HG03354 (cell line): ENCODE data around the gene ABTB2.
"Not testable (repeated sequence)": the region's sequence is repeated elsewhere in the genome, so short reads cannot be mapped to it uniquely, and the experiment has no call there.

Source experiments
- ATAC-seq: cut with Tn5 transposase; IDR thresholded peaks from one replicate; pipeline ENCODE4 v1.9.1; 2021; ENCODE audit warnings: mild to moderate bottlenecking; ENCODE audit not compliant: unreplicated experiment, poor library complexity, severe bottlenecking

The ABTB2 gene

DNA sequence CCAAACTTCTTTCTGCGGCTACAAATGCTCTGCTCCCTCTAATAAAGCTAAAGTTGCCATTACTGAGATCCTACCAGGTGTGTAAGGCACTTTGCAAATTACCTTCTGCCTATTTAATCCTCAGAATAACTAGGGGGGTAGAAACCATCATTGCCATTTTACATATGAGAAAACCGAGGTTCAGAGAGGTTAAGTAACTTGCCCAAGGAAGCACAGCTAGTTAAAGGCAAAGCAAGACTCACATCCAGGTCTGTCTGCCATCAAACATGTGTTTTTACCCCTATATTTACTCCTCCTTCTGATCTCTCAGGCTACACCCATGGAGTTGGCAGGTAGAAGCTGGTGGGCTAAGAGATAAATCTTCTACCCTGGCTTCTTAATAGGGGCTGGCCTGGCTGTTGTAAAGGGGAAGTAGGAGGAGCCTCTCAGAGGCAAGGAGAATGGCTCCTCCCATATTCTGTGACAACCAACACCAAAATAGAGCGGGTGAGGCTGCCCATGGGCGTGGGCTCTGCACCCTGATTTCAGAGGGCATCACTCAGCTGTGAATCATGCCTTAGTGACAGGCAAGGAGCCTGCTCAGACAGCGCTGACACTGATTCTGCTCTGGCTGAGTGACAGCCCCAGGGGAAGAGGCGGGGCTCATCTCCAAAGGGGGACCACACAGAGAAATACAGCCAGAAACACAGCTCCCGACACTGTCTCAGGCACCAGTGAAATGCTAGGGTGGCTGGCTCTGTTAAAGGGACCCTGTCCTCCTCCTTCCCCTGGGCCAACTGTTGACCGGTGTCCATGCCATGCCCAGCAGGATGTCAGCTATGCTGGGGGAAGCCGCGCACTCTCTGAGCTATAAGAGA, 106.8 kb downstream of the ABTB2 start:
- peak; percentile 83 for ATAC-seq

GRCh38 chr11:34250211-34250610, 107.6 kb downstream of the ABTB2 start:
- no peak for ATAC-seq

GRCh38 chr11:34249439-34249838, 108.4 kb downstream of the ABTB2 start:
- ATAC-seq: no peak

GRCh38 chr11:34246511-34246910, 111.3 kb downstream of the ABTB2 start:
- not testable (repeated sequence) for ATAC-seq

- no peak for ATAC-seq
Measured at GRCh38 chr11:34245041-34245440, 112.8 kb downstream of the ABTB2 start.

DNA sequence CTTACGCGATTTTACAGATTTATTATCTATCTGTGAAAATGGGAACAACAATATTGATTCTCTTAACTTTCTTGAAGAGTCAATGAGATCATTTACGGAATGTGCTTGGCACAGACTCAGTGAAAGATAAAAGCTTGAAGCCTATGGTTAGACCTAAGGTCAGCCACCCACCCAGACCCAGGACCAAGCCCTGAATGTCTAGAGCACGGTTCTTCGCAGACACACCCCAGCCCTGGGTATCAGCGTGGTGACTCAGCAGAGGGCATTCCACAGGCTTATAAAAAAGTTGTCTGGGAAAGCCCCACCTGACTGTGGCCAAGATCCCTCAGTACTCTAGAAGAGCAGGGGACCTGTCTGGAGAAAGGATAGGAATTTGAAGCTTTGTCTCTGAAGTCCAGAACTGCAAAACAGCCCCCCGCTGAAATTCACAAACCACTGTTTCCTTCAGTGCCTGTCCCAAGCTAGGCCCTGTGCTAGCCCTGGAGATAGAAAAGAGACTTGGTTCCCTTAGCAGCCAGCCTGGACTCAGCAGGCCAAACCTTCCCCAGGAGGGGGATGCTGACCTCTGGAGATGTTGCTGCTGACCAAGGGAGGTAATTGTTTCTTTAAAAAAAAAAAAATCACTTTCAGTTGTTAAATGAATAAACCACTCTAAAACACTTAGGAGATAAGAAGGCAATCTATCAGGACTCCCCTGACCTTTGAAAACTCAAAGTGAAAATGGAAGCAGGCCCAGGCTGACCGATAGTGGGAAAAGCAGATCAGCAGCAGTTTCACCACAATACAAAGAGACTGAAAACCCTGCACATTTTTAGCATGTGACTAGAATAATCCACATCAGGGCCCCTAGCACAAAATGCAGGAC, 114.0 kb downstream of the ABTB2 start:
- peak; percentile 67 for ATAC-seq

GRCh38 chr11:34242037-34242625, 115.7 kb downstream of the ABTB2 start:
- peak; percentile 32 for ATAC-seq

- ATAC-seq: no peak
Measured at GRCh38 chr11:34240150-34240494, 117.7 kb downstream of the ABTB2 start.

DNA sequence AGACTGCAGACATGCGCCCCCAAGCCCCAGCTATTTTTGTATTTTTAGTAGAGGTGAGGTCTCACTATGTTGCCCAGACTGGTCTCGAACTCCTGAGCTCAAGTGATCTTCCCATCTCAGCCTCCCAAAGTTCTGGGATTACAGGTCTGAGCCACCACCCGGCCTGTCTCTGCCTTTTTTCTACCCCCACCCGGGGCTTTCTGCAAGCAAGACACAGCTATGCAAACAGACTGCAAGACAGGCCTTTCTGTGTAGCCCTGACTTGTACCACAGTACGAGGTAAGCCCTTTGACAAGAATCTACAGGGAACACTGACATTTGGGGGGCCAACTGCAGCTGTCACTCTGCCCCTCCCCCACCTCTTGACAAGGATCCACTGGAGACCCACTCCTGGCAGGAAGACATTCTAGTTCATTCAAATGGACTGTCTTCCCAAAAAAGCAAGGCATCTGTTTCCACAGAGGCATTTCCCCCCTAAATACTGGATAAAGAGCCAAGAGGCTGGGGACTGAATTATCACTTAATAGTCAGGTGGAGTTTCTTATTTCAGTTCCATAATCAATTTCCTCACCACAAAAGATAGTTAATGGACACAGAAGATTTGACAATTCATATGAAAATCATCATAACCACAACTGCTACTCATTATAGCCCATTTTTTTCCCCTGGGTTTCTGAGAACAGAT, 118.2 kb downstream of the ABTB2 start:
- ATAC-seq: peak; percentile 40

GRCh38 chr11:34238966-34239365, 118.8 kb downstream of the ABTB2 start:
- no peak for ATAC-seq

DNA sequence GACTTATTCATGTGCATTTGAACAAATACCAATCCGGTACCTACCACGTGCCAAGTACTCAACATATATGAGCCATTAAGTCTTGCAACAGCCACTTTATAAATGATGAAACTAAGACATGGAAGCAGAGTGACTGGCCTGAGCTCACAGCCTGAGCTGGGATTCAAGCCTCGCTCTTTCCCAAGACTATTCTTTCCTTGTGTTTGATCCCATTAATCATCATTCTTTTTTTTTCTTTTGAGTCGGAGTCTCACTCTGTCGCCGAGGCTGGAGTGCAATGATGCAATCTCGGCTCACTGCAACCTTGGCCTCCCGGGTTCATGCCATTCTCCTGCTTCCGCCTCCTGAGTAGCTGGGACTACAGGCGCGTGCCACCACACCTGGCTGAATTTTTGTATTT, 119.3 kb downstream of the ABTB2 start:
- ATAC-seq: no peak

DNA sequence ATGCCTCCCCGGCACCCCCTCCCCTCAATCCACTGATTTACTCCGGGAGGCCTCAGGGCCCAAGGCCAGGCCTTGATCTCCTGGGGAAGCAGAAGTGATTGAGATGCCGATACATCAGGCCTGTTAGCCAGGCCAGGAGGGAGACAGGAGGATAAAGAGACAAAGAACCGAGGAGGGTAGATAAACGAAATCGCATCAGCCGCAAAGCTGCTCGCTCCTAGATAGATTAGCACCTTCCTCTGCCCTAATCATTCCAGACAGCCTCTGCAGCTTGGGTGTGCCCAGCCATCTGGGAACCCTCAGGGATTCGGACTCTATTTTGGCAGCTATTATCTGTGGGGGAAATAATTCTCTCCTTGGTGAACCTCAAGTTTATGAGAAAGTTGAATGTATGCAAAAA, 121.2 kb downstream of the ABTB2 start:
- ATAC-seq: no peak

- no peak for ATAC-seq
Measured at GRCh38 chr11:34235591-34236071, 122.2 kb downstream of the ABTB2 start.

DNA sequence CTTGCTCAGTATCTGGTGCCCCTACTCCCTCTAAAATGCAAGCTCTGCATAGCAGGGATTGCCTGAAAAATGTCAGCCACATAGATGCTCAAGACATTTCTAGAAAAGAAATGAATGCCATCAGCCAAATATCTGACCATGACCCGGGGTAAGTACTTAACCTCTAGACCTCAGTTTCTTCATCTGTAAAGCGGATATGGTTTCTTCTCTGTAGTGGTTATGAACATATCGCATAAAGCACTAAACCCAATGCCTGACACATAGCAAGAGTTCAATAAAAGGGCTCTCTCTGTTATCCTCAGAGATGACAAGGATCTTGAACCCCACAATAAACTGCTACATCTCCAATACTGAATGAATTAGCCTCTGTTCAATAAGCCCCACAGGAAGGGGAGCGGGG, 122.6 kb downstream of the ABTB2 start:
- ATAC-seq: no peak

DNA sequence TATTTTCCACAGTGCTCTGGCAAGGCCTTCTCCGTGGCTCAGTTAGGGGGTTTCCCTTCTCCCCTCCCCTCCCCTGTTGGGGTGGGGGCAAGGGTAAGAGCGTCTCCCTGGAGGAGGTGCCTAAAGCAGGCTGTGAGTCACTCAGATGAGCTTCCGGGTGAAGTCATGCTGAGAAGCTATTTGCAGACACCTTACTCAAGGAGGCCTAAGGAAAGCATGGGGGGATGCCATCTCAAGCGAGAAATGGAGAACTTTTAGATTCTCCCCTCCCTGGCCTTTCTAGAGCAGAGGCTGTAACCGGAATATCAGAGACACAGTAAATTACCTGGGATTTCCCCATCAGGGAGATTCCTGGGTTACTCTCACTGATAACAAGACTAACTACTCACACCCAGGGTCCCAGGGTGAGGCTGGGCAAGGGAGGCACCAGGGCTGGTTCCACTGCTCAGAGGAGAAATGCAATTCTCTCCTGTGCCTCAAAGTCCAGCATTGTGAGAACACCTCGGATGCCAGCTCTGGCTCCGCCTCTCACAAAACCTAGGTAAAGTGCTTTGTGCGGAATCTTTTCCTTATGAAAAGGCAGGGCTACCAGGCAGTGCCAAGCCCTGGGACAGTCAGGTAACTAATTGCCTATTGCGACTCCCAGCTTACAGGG, 123.6 kb downstream of the ABTB2 start:
- peak; percentile 79 for ATAC-seq

DNA sequence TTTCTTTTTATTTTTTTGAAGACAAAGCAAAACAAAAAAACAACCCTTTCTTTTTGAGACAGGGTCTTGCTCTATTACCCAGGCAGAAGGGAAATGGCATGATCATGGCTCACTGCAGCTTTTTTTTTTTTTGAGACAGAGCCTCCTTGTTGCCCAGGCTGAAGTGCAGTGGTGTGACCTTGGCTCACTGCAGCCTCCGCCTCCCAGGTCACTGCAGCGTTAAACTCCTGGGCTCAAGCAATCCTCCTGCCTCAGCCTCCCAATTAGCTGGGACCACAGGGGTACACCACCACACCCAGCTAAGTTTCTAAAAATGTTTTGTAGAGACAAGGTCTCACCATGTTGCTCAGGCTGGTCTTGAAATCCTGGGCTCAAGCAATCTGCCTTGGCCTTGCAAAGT, 124.6 kb downstream of the ABTB2 start:
- no peak for ATAC-seq

DNA sequence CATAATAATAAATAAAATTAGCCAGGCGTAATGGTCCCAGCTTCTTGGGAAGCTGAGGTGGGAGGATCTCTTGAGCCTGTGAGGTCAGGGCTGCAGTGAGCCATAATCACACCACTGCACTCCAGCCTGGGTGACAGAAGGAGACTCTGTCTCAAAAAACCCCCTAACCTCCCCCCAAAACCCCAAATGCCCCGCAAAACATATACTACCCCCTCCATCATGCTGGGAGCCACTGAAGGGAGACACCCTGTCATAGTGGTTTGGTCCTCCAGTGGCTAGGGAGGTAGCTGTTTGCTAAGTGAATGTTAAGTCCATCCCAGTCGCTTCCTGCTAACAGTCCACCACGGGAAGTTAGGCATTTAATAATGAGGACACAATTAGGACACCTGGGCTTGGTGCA, 125.0 kb downstream of the ABTB2 start:
- no peak for ATAC-seq

GRCh38 chr11:34226210-34226609, 131.6 kb downstream of the ABTB2 start:
- no peak for ATAC-seq

GRCh38 chr11:34225091-34225490, 132.7 kb downstream of the ABTB2 start:
- no peak for ATAC-seq
